Epithelial cell of proximal tubule (primary cell): Measurements from ENCODE around the gene SMIM12. TPM values are rescaled to one million over a fixed set of nuclear protein-coding genes. Genes with fewer than 3 reads are reported as not detected.

Experiments
- DNase-seq: peaks from one replicate; pipeline ENCODE4 v3.0.0-alpha.2; 2011; ENCODE audit warnings: low read depth
- H3K4me3 ChIP-seq: 2 replicates; pipeline ENCODE4 v1.5.1; 2011; ENCODE audit warnings: low read depth, mild to moderate bottlenecking, low read length
- CTCF ChIP-seq: conservative IDR thresholded peaks from 2 replicates; pipeline ENCODE4 v1.5.1; 2012; ENCODE audit warnings: low read depth, mild to moderate bottlenecking, low read length
- total RNA-seq: library from RNA; depleted of rRNA; stranded (reverse); fragments of >200 nt; gene quantifications from 2 replicates; pipeline ENCODE4 v1.2.3, GENCODE V29; 2015

The SMIM12 gene
- total RNA-seq, 1 donor from 2014 or later, result 30.8 TPM

GRCh38 chr1:34846265-34846664 is 13.3 kb downstream of the SMIM12 start:
- no peak for TF ChIP-seq CTCF
- no peak overlapping the region for H3K4me3 ChIP-seq
- no peak for DNase-seq

GRCh38 chr1:34845131-34845901 is 14.2 kb downstream of the SMIM12 start:
- TF ChIP-seq CTCF, result no peak
- no peak for DNase-seq
- no peak overlapping the region for H3K4me3 ChIP-seq

- no peak for DNase-seq
- TF ChIP-seq CTCF, result no peak
- H3K4me3 ChIP-seq, result no peak overlapping the region
These were observed 15.3 kb downstream of the SMIM12 start for GRCh38 chr1:34844252-34844634.

GRCh38 chr1:34843392-34844251 is 15.9 kb downstream of the SMIM12 start:
- no peak overlapping the region for H3K4me3 ChIP-seq
- no peak for TF ChIP-seq CTCF
- DNase-seq, result no peak

GRCh38 chr1:34842952-34843371 is 16.6 kb downstream of the SMIM12 start:
- no peak for DNase-seq
- TF ChIP-seq CTCF, result no peak
- no peak overlapping the region for H3K4me3 ChIP-seq

GRCh38 chr1:34842073-34842472 is 17.5 kb downstream of the SMIM12 start:
- no peak overlapping the region for H3K4me3 ChIP-seq
- TF ChIP-seq CTCF, result no peak
- DNase-seq, result no peak
